Measurements from ENCODE around the gene RXFP4.

Gene RXFP4

GRCh38 chr1:155961937-155962336, 20.5 kb downstream of the RXFP4 start:
- DNase-seq = peak; percentile 34 to 41

- DNase-seq = no peak
Observed at GRCh38 chr1:155962599-155963211, 21.3 kb downstream of the RXFP4 start.

GRCh38 chr1:155964193-155964592, 22.8 kb downstream of the RXFP4 start:
- DNase-seq = no peak

- no peak for DNase-seq
Observed at GRCh38 chr1:155966135-155966534, 24.7 kb downstream of the RXFP4 start.

- DNase-seq = no peak
Observed at GRCh38 chr1:155966750-155967149, 25.3 kb downstream of the RXFP4 start.

GRCh38 chr1:155967341-155968050, 26.1 kb downstream of the RXFP4 start:
- peak in 1 of 2 donors; percentile 64 for DNase-seq

GRCh38 chr1:155968051-155968400, 26.6 kb downstream of the RXFP4 start:
- DNase-seq = no peak

- DNase-seq = no peak
Observed at GRCh38 chr1:155968670-155969069, 27.2 kb downstream of the RXFP4 start.

GRCh38 chr1:155969377-155969791, 27.9 kb downstream of the RXFP4 start:
- DNase-seq = no peak

GRCh38 chr1:155970531-155971167, 29.2 kb downstream of the RXFP4 start:
- DNase-seq = peak; percentile 59 to 96

- no peak for DNase-seq
Observed at GRCh38 chr1:155971910-155972809, 30.7 kb downstream of the RXFP4 start.

GRCh38 chr1:155973723-155974122, 32.3 kb downstream of the RXFP4 start:
- no peak for DNase-seq

- no peak for DNase-seq
Observed at GRCh38 chr1:155974208-155975115, 33.0 kb downstream of the RXFP4 start.

GRCh38 chr1:155975375-155976061, 34.1 kb downstream of the RXFP4 start:
- DNase-seq = no peak

- peak in 1 of 2 donors; percentile 91 for DNase-seq
Observed at GRCh38 chr1:155976062-155976912, 34.8 kb downstream of the RXFP4 start.

GRCh38 chr1:155976913-155977689, 35.7 kb downstream of the RXFP4 start:
- no peak for DNase-seq

- no peak for DNase-seq
Observed at GRCh38 chr1:155977690-155978324, 36.4 kb downstream of the RXFP4 start.

GRCh38 chr1:155978325-155978972, 37.0 kb downstream of the RXFP4 start, which contains the start of gene ARHGEF2:
TSS of gene ARHGEF2 (minus strand) at chr1:155978547. CDS start at chr1:155978427, 120 bp downstream.
- peak; percentile 42 to 89 for DNase-seq

Data from bone marrow (tissue), 2 donors.